ENCODE results near the gene ARMC9. TPM values are rescaled to one million over a fixed set of nuclear protein-coding genes. Genes with fewer than 3 reads are reported as not detected.

Gene ARMC9
- total RNA-seq, 1 experiment from 2014 or later, result 16.4 TPM

- no peak overlapping the region for H3K4me2 ChIP-seq (ENCODE audit: low read length)
- no peaks in the 10 kb centered on the region for H3K9me2 ChIP-seq (ENCODE audit: insufficient read depth)
- ATAC-seq (no peak), DNase-seq (ENCODE audit: low read depth, low spot score) (no peak)
- ChIA-PET RAD21 (ENCODE audit: low non-redundant PET in 1 of 2, low total read pairs in 2 of 2, uncharacterized antibody in 2 of 2, unreplicated experiment in 2 of 2) (no interaction called here), POLR2A (no interaction called here), CTCF (no interaction called here)
- no peaks in the 10 kb centered on the region for H3K27me3 ChIP-seq (ENCODE audit: insufficient read depth, low read length)
- TF ChIP-seq CBX3 (IDR thresholded peaks at IDR 0.05; ENCODE audit: low read depth) (no peak), CTCF (IDR thresholded peaks at IDR 0.05 in 2 of 3, conservative IDR thresholded peaks at IDR 0.05 in 1 of 3; ENCODE audit: borderline replicate concordance in 1 of 3, insufficient read depth in 1 of 3, low read depth in 2 of 3, low read length in 2 of 3) (no peak), ZFX (IDR thresholded peaks at IDR 0.05) (no peak), POLR2A (IDR thresholded peaks at IDR 0.05; ENCODE audit: borderline replicate concordance, extremely low read depth, insufficient read depth, insufficient read length) (no peak), SIN3A (IDR thresholded peaks at IDR 0.05; ENCODE audit: low read depth) (no peak), RAD21 (IDR thresholded peaks at IDR 0.05; ENCODE audit: low read depth) (no peak), TCF7L2 (IDR thresholded peaks at IDR 0.05; ENCODE audit: borderline replicate concordance, extremely low read depth, insufficient read depth, insufficient read length) (no peak)
- H4K20me1 ChIP-seq (ENCODE audit: insufficient read depth), result no peaks in the 10 kb centered on the region
- BruUV-seq (replicated peaks), result no TSS peak
- no peak overlapping the region for H3K9ac ChIP-seq (ENCODE audit: low read length)
- no peak overlapping the region for H2AFZ ChIP-seq (ENCODE audit: low read depth, low read length, poor library complexity, severe bottlenecking)
- no peaks in the 10 kb centered on the region for H3K4me1 ChIP-seq (ENCODE audit: control insufficient read depth in 1 of 2, insufficient read depth in 2 of 2, low read length in 2 of 2)
- H3K9me3 ChIP-seq (ENCODE audit: control insufficient read depth in 1 of 2, insufficient read depth in 1 of 2, low read depth in 1 of 2, low read length in 2 of 2), result no peaks in the 10 kb centered on the region
- peaks cover 0 to 2% of the 10 kb centered on the region in 2 experiments; a peak in 1 of 4 replicates for H3K36me3 ChIP-seq (ENCODE audit: control insufficient read depth in 1 of 2, insufficient read depth in 2 of 2, low read length in 2 of 2)
- intact Hi-C loops (cut with micrococcal nuclease), result no loop called here
- no peaks in the 10 kb centered on the region for H3K79me2 ChIP-seq (ENCODE audit: insufficient read depth, low read length)
- no peak overlapping the region for H3K27ac ChIP-seq (ENCODE audit: low read depth, low read length)
- no peak overlapping the region for H3K4me3 ChIP-seq (replicated peaks in 1 of 2; ENCODE audit: low read depth in 1 of 2, low read length in 2 of 2)
Observed at GRCh38 chr2:231295363-231295655, 96.9 kb downstream of the ARMC9 start.

GRCh38 chr2:231296401-231296974 lies 98.1 kb downstream of the ARMC9 start:
- intact Hi-C loops (cut with micrococcal nuclease), result no loop called here
- ChIA-PET RAD21 (ENCODE audit: low non-redundant PET in 1 of 2, low total read pairs in 2 of 2, uncharacterized antibody in 2 of 2, unreplicated experiment in 2 of 2) (no interaction called here), POLR2A (no interaction called here), CTCF (interaction anchor here (1.0 kb wide), 1 partner anchor 109 kb away, joined by 4 read pairs; no protein-coding TSS in a partner anchor)
- no peaks in the 10 kb centered on the region for H4K20me1 ChIP-seq (ENCODE audit: insufficient read depth)
- ATAC-seq (0 out of 2 replicates have a peak, but pooled peaks have one; percentile 13), DNase-seq (ENCODE audit: low read depth, low spot score) (no peak)
- H3K9me3 ChIP-seq (ENCODE audit: control insufficient read depth in 1 of 2, insufficient read depth in 1 of 2, low read depth in 1 of 2, low read length in 2 of 2), result no peaks in the 10 kb centered on the region
- no peak overlapping the region for H3K27ac ChIP-seq (ENCODE audit: low read depth, low read length)
- no TSS peak for BruUV-seq (replicated peaks)
- no peak overlapping the region for H3K4me3 ChIP-seq (replicated peaks in 1 of 2; ENCODE audit: low read depth in 1 of 2, low read length in 2 of 2)
- no peak overlapping the region for H2AFZ ChIP-seq (ENCODE audit: low read depth, low read length, poor library complexity, severe bottlenecking)
- TF ChIP-seq POLR2A (IDR thresholded peaks at IDR 0.05; ENCODE audit: borderline replicate concordance, extremely low read depth, insufficient read depth, insufficient read length) (no peak), JUND (IDR thresholded peaks at IDR 0.05) (no peak)
- H3K36me3 ChIP-seq (ENCODE audit: control insufficient read depth in 1 of 2, insufficient read depth in 2 of 2, low read length in 2 of 2), result peaks cover 0 to 2% of the 10 kb centered on the region in 2 experiments; a peak in 1 of 4 replicates
- H3K27me3 ChIP-seq (ENCODE audit: insufficient read depth, low read length), result no peaks in the 10 kb centered on the region
- H3K9ac ChIP-seq (ENCODE audit: low read length), result no peak overlapping the region
- H3K4me2 ChIP-seq (ENCODE audit: low read length), result no peak overlapping the region
- H3K79me2 ChIP-seq (ENCODE audit: insufficient read depth, low read length), result no peaks in the 10 kb centered on the region
- H3K4me1 ChIP-seq (ENCODE audit: control insufficient read depth in 1 of 2, insufficient read depth in 2 of 2, low read length in 2 of 2), result no peaks in the 10 kb centered on the region
- H3K9me2 ChIP-seq (ENCODE audit: insufficient read depth), result no peaks in the 10 kb centered on the region
